ENCODE measurements around the gene ITGB5. TPM values are rescaled to one million over a fixed set of nuclear protein-coding genes. Genes with fewer than 3 reads are reported as not detected.
A peak's percentile ranks its signal among the peaks of the same experiment; 100 is the strongest.

The ITGB5 gene
- total and polyA plus RNA-seq, 2 experiments from 2014 or later: 54.3 to 107 TPM

DNA sequence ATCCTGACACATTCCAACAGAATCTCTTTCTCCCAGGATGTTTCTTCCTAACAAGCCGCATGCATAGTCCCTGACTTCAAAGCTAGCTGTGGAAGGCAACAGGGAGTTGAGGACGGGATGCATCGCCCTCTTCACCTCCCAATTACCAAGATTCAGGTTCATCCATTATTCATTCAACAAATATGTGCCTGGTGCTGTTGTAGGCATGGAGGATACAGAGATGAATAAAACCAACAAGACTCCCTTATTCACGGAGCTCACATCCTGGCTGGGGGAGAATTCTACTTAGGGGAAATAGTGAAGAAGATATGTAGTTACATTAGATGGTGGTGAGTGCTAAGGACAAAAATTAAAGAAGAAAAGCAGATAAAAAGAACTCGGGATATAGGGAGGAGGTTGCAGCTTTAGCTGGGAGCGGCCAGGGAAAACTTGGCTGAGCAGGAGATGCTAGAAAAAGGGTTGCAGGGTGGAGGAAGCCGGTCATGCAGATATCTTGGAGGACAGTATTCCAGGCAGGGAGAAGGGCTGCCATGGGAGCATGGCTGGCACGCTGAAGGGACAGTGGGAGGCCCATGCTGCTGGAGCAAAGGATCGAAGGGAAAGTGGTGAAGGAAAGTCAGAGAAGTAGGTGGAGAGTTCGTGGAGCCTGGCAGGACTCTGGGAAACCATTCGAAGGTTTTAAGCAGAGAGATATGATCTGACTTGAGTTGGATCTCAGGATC, 5.0 kb downstream of the ITGB5 start:
- no peak for DNase-seq (ENCODE audit: low read depth in 1 of 2, low spot score in 1 of 2)
- Histone ChIP-seq H3K4me3 (no peak overlapping the region), H3K27ac (no peak overlapping the region), H3K36me3 (no peaks in the 10 kb centered on the region), H3K27me3 (no peaks in the 10 kb centered on the region), H3K4me1 (ENCODE audit: low read depth) (peaks cover 12% of the 10 kb centered on the region), H3K9me3 (ENCODE audit: low read depth) (no peaks in the 10 kb centered on the region)
- TF ChIP-seq, protein P1, sequence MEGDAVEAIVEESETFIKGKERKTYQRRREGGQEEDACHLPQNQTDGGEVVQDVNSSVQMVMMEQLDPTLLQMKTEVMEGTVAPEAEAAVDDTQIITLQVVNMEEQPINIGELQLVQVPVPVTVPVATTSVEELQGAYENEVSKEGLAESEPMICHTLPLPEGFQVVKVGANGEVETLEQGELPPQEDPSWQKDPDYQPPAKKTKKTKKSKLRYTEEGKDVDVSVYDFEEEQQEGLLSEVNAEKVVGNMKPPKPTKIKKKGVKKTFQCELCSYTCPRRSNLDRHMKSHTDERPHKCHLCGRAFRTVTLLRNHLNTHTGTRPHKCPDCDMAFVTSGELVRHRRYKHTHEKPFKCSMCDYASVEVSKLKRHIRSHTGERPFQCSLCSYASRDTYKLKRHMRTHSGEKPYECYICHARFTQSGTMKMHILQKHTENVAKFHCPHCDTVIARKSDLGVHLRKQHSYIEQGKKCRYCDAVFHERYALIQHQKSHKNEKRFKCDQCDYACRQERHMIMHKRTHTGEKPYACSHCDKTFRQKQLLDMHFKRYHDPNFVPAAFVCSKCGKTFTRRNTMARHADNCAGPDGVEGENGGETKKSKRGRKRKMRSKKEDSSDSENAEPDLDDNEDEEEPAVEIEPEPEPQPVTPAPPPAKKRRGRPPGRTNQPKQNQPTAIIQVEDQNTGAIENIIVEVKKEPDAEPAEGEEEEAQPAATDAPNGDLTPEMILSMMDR (IDR thresholded peaks at IDR 0.05; ENCODE audit: low read depth, low read length): no peak

DNA sequence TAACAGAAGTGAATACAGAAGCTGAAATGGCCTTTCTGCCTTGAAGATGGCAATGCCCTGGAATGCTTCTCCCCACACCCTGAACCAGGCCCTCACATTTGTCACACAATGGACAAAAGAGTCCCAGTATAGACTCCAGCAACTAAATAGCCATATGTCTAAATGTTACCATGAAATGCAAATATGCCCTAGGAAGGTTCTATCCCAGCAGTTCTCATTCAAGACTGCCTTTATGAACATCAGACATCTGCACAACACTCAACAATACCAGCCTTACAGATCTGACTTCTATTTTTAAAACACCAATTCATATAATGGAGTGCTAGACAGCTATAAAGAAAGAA, 7.9 kb downstream of the ITGB5 start:
- no peak for DNase-seq (ENCODE audit: low read depth in 1 of 2, low spot score in 1 of 2)
- TF ChIP-seq, protein P1 (IDR thresholded peaks at IDR 0.05; ENCODE audit: low read depth, low read length): no peak
- Histone ChIP-seq H3K4me1 (ENCODE audit: low read depth) (peaks cover 6% of the 10 kb centered on the region), H3K27ac (no peak overlapping the region), H3K36me3 (no peaks in the 10 kb centered on the region), H3K9me3 (ENCODE audit: low read depth) (no peaks in the 10 kb centered on the region), H3K27me3 (no peaks in the 10 kb centered on the region), H3K4me3 (no peak overlapping the region)

DNA sequence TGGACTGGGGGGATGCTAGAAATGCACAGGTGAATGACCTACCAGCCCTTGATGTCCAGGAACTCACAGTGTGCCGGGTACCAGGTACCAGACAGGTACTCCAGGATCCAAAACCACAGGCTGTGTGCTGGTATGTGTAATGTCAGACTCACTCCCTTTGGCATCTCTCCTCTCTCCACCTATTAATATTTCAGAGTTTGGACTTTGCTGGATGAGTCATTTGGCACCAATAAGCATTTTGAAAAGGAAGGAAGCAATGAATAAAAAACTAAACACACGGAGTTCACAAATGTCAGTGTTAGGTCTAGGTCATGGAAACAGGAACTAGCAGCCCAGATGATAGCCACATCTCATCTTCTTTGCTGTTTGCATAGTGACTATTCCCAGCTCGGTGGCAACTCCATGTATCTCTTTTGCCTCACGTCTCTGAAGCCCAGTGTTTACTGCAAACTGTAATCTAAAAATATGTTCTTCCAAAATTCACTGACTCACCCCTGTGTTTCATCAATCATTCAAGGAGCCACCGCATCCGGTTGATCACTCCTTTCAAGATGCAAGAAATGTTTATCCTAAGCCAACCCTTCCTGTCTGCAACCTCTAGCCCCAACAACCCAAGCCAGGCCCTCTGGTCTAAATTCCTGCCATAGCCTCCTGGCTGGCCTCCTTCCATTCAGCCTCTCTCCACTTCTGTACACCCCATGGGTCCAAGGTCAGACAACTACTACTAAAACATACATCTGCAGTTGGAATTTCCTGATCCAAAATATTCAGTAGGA, 8.4 kb downstream of the ITGB5 start:
- H3K9me3 ChIP-seq (ENCODE audit: low read depth): no peaks in the 10 kb centered on the region
- peak in 1 of 2 donors; percentile 94 for DNase-seq (ENCODE audit: low read depth in 1 of 2, low spot score in 1 of 2)
- H3K36me3 ChIP-seq: no peaks in the 10 kb centered on the region
- no peak overlapping the region for H3K4me3 ChIP-seq
- H3K4me1 ChIP-seq (ENCODE audit: low read depth): peaks cover 6% of the 10 kb centered on the region
- TF ChIP-seq, protein P1 (IDR thresholded peaks at IDR 0.05; ENCODE audit: low read depth, low read length): no peak
- H3K27ac ChIP-seq: no peak overlapping the region
- no peaks in the 10 kb centered on the region for H3K27me3 ChIP-seq

DNA sequence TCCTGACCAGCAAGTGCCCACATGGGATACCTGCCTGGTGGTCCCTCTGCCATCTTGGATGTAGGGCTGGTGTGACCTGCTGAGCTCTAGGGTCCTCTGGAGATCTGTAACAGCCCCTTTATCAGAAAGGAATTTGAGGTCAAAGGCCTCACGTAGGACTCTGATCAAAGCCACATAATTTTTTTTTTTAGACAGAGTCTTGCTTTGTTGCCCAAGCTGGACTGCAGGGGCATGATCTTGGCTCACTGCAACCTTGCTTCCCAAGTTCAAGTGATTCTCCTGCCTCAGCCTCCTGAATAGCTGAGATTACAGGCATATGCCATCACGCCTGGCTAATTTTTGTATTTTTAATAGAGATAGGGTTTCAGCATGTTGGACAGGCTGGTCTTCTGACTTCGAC, 9.5 kb downstream of the ITGB5 start:
- TF ChIP-seq, protein P1 (IDR thresholded peaks at IDR 0.05; ENCODE audit: low read depth, low read length): no peak
- peaks cover 6% of the 10 kb centered on the region for H3K4me1 ChIP-seq (ENCODE audit: low read depth)
- DNase-seq (ENCODE audit: low read depth in 1 of 2, low spot score in 1 of 2): no peak
- no peak overlapping the region for H3K4me3 ChIP-seq
- no peaks in the 10 kb centered on the region for H3K9me3 ChIP-seq (ENCODE audit: low read depth)
- H3K36me3 ChIP-seq: no peaks in the 10 kb centered on the region
- H3K27me3 ChIP-seq: no peaks in the 10 kb centered on the region
- no peak overlapping the region for H3K27ac ChIP-seq

DNA sequence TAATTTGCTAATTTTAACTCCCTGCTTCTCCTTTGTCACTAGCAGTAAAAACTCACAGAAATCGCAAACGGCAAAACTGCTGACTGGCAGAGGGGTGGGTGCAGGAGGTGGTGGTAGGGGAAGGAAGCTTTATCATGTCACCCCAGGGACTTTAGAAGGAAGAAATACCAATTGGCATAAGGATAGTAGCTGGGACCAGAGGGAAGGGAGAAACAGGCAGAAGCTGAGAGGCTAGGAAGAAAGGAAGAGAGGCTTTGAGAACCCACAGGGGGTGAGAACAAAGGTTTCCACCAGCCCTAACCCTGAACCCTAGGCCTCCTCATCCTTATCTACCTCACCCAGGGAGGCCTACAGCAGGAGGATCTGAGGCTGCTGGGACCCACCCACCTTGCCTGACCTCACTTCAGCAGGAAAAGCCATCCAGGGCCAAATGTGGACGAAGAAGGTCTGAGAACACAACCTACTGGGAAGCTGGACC, 10.7 kb downstream of the ITGB5 start:
- DNase-seq (ENCODE audit: low read depth in 1 of 2, low spot score in 1 of 2): no peak
- no peaks in the 10 kb centered on the region for H3K27me3 ChIP-seq
- H3K4me1 ChIP-seq (ENCODE audit: low read depth): peaks cover 6% of the 10 kb centered on the region
- TF ChIP-seq, protein P1 (IDR thresholded peaks at IDR 0.05; ENCODE audit: low read depth, low read length): no peak
- H3K36me3 ChIP-seq: no peaks in the 10 kb centered on the region
- H3K4me3 ChIP-seq: no peak overlapping the region
- H3K9me3 ChIP-seq (ENCODE audit: low read depth): no peaks in the 10 kb centered on the region
- H3K27ac ChIP-seq: no peak overlapping the region
